Esophagus squamous epithelium (tissue), 4 donors: Measurements from ENCODE around the gene APOBEC2.

Experiments used
- POLR2A ChIP-seq, 4 donors: fragments of 450-650 bp; IDR thresholded peaks; one replicate each; pipeline ENCODE4 v1.6.1; 2017; ENCODE audit warnings: antibody characterized with exemption in 4 of 4, mild to moderate bottlenecking in 4 of 4, moderate library complexity in 3 of 4
- TF ChIP-seq, protein P1 (sequence below), 6 experiments: fragments of 450-650 bp in 4 of 6; fragments of 200-600 bp in 2 of 6; sonication (generic) in 2 of 6; IDR thresholded peaks; one replicate each; pipeline ENCODE4 v1.5.1; 2016 to 2019; ENCODE audit warnings: antibody characterized with exemption in 6 of 6, mild to moderate bottlenecking in 4 of 6, moderate library complexity in 4 of 6

DNA sequence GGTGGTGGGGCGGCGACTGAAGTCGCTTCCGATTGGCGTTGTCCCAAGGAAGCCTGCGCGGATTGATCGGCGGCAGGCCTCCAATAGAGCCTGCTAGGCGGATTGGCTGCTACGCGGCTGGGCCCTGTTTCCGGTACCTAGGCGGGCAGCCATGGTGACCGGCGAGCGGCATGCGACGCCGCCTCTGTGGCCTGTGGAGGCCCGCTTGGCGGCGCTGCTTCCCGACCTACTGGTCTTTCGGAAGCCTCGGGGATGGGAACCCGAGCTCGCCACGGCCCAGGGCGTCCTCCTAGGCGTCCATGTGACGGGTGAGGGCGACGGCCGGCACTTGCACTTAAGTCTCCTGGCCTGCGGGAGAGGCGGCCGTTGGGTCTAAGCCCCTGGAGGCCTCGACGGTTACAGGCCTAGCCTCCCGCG is 47.9 kb downstream of the APOBEC2 start:
- TF ChIP-seq, protein P1, sequence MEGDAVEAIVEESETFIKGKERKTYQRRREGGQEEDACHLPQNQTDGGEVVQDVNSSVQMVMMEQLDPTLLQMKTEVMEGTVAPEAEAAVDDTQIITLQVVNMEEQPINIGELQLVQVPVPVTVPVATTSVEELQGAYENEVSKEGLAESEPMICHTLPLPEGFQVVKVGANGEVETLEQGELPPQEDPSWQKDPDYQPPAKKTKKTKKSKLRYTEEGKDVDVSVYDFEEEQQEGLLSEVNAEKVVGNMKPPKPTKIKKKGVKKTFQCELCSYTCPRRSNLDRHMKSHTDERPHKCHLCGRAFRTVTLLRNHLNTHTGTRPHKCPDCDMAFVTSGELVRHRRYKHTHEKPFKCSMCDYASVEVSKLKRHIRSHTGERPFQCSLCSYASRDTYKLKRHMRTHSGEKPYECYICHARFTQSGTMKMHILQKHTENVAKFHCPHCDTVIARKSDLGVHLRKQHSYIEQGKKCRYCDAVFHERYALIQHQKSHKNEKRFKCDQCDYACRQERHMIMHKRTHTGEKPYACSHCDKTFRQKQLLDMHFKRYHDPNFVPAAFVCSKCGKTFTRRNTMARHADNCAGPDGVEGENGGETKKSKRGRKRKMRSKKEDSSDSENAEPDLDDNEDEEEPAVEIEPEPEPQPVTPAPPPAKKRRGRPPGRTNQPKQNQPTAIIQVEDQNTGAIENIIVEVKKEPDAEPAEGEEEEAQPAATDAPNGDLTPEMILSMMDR (IDR thresholded peaks at IDR 0.05): no peak
- TF ChIP-seq POLR2A (IDR thresholded peaks at IDR 0.05): no peak
